ENCODE measurements around the gene SLC38A10.
A peak's percentile ranks its signal among the peaks of the same experiment; 100 is the strongest.

Gene SLC38A10

GRCh38 chr17:81295031-81295675, at the start of gene SLC38A10:
SLC38A10 (minus strand) TSS chr17:81295307; CDS start chr17:81294921, 386 bp downstream.
- DNase-seq, result peak; percentile 83 to 94

DNA sequence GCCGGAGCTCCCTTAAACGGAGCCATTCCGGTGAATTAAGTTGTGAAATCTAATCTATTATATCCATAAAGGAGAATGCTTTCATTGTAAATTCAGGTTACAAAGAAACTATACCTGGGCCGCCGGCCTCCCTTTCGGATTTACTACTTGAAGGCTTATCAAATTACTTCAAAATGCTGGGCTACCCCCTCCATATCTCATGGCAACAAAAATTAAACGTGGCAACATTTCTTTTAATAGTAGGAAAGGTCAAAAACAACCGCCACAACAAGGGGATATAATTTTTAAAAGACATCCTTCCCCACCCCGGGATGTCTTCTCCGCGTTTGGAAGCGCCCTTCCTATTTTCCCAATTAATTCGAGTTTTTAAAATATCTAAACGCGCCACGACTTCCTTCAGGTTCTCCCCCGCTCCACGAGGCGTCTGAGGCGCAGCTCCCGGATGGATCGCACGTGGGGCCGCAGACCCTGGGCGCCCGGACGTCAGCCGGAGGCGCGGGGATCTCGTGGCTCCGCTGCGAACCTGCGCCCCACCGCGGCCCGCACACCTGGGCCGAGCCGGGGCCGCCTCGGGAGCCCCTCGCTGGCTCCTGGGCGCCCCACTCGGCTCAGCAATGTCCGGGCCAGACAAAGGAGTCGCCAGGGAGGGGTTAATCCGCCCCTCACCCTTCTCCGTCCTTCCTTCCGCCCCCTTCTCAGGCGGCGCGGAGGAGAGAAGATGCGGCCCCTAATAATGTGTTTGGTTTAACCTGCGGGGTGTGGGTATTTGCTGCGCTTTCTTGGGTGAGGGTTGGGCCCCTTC, 47.4 kb upstream of the SLC38A10 start:
- no peak for DNase-seq

DNA sequence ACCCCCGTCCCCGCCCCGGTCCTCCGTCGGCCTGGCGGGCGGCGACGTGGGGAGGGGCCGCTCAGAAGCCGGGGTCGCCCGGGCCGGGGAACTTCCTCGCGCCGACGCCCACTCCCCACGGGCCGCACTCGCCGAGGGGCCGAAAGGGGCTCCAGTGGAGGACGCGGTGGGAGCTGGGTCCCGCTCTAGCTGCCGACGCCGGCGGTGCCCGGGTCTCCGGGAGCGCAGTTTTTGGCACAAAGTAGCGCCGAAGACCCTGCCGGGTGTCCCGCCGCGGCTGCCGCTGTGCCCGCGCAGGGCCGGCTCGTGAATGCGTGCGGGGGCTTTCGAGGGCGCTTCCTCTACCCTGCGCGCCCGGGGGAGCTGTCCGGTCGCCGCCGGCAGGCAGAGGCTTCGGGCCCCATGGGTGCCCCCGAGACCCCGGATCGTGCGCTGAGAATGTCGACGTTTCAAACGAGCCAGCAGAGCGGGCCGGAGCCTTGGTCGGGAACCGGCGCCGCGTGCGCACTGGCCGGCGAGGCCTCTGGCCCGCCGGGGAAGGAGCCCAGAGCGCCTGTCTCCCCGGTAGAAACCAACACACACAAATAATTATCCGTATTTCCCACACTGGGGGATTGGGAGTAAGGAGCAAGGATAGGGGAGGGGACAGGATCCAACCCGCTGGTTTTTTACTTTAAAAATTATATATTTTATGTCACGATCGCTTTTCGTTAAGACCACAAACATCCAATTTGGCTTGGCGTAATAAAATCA, 46.6 kb upstream of the SLC38A10 start:
- DNase-seq, result no peak

DNA sequence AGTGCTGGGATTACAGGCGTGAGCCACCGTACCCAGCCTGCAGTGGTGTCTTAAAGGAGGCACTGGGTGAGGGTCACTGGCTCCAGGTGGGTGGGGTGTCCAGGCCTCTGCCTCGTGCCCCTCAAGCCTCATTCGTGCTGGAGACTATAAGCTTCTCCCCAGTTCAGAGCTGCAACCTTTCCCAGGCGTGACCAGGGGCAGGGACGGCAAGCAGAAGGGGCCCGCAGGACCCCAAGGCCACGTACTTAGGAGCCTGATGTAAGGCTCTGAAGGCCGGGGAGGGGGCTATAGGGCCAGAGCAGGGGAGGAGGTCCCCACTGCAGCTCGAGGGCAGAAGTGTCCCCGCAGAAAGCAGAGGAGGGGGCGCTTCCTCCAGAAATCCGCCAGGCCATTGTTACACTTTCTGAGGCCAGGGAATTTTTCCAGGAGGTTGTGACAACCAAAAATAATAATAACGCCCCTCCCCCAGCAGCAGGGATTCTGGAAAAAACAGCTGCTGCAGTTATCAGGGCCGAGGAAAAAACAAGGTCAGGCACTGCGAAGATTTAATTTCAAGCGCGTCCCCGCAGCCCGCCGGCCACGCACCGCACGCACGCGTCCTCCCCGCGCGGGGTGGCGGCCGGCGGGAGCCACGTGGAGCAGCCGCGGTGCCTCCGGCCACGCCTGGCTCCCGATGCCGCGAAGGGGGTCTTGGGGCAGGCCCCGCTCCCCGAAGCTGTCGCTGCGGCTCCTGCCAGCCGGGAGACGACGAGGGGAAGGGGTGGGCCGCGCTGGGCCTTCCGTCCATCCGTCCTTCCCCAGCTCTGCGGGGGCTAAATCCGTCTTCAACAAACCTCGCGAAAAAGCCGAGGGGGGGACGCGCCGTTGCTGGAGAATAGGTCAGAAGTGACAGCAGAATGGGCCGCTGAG, 45.8 kb upstream of the SLC38A10 start:
- no peak for DNase-seq

DNA sequence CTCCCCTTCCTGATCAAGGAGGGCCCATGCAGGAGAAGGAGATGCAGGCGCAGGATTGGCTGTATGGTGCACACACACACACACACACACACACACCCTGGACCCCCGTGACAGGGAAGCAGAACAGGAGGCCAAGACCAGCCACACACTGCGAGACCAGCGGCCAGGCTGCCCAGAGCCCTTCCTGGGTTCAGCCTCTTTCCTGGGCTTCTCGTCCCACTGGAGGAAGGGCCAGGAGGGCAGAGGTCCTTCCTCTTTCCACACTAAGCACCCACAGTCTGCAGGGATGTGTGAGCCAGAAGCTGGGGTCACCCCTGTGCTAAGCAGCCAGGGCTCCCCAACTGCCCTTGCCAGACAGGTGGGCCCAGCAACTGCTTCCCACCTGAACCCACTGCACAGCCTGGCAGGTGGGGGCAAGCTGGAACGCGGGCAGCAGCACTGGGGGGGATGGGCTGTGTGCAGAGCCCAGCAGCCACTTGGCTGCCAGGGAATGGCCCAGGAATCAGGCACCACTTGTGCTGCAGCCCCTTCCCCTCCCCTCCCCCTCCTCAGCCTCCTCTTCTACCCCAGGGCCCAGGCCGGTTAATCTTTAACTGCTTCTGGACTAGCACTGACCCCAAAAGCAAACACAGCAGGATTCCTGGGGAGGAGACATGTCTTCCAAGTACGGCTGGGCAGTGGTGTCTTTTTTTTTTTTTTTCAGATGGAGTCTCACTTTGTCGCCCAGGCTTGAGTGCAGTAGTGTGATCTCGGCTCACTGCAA, 44.6 kb upstream of the SLC38A10 start:
- no peak for DNase-seq

DNA sequence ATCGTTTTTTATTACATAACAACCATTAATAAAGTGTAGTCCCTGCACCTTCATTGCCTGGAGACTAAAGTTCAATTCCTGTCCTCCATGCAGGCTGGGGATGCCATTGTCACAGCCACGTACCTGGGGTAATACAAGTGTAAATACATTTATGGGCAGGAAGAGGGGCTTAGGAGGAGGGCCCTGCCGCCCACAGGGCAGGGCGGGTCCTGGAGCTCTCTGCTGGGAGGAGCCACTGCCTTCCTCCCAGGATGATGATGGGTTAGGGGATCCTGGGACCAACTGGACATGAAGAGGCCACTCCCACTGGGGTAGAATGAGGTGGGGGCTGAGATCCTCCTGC, 44.1 kb upstream of the SLC38A10 start:
- no peak for DNase-seq

GRCh38 chr17:81338274-81339190, 43.4 kb upstream of the SLC38A10 start:
- no peak for DNase-seq

- peak in 1 of 2 experiments; percentile 30 for DNase-seq
Measured at GRCh38 chr17:81337476-81337879, 42.4 kb upstream of the SLC38A10 start.

DNA sequence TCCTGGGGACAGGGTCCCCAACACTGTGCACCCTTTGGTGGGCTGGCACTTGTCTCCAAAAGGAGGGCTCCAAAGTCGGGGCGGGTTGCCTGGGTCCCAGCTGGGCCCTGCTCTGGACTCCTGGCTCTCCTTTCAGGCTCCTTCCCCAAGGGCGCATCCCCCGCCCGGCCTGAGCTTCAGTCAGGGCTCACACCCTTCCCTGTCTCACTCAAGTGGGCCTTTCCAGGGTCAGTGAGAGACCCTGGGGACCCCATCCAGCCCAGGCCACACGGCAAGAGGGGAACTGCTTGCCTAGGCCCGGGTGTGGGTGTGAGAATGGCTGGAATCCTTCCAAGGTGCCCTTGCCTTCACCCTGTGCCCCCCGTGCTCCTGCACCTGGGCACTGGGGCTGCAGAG, 41.8 kb upstream of the SLC38A10 start:
- no peak for DNase-seq

GRCh38 chr17:81336296-81336929, 41.3 kb upstream of the SLC38A10 start:
- DNase-seq, result no peak

DNA sequence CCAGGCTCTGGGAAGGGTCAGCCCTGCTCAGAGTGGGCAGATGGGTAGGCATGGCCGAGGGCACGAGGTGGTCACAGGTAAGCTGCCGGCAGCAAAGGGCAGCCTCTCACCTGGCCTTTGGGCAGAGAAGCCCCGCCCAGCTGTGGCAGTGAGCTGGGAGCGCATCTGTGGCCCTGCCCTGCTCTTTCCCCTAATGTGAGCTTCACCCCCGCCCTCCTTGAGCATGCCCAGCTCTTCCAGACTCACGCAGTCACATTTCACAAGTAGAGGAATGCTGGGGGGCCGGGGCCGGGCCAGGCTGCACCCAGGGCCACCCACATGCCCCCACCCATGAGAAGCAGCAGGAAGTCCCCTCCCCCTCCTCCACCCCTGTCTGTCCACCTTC, 40.7 kb upstream of the SLC38A10 start:
- DNase-seq, result no peak

DNA sequence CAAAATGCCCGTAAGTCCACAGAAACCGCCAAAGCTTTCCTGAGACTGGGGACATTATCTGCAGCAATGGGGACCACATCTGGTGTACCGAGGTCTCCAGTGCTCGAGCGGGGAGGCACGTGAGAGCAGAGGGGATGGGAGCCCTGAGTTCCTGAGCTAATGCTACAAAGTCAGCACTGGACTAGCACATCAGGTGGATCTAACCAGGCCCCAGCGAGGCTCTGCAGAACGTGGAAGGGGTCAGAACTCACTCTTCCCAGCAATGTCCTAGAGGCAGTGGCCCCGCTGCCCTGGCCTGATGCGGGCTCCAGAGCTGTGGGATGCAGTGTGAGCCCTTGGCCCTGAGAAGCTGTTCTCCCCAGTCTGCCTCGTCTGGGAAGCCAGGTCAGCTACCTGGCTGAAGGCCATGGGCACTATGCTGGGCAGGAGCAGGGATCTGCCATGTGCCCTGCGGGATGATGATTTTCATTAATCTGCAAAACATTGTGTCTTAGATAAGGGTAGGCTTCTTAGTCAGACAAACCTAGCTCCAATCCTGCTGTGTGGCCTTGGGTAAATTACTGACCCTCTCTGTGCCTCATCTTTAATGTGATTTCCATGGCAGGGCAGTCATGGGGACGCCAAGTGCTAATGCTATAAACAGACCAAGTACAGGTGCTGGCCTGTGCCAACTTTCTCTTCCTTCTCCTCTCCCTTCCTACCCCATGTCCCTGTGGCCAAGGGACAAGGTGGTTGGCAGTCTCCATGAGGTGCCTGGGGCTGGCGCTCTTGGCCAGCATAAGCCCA, 40.1 kb upstream of the SLC38A10 start:
- DNase-seq, result no peak

GRCh38 chr17:81334391-81334901, 39.3 kb upstream of the SLC38A10 start:
- DNase-seq, result no peak

DNA sequence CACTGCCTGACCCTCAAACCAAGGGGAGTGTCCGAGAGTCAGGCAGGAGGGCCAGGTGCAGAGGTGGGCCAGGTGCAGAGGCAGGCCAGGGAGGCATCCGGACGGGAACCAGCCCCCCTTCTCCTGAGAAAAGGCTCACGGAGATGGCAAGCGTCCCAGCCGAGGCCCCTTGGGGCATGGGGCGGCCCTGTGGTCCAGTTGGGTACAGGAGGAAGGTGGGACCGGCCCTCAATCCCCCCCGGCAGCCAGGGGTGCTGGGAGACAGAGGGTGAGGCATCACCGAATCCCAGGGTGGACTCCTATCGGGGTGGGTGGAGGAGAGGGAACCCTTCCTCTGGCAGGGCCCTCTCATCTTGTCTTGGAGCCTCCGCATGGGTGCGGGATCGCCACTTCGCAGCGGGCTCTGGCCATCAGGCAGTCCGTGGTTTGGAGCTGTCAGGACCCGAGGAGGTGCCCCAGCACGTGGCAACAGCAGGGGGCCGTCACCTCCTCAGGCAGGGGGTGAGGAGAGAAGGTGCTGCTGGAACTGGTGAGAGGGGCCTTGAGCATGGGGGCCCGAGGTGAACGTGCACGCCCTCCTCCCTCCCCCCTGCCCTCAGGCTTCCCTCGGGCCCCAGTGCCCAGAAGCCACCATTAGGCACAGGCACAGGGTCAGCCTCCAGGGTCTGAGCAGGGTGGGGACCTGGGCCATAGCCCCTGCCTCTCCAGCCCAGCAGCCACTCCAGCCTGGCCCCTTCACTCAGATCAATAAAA, 38.7 kb upstream of the SLC38A10 start:
- DNase-seq, result no peak

DNA sequence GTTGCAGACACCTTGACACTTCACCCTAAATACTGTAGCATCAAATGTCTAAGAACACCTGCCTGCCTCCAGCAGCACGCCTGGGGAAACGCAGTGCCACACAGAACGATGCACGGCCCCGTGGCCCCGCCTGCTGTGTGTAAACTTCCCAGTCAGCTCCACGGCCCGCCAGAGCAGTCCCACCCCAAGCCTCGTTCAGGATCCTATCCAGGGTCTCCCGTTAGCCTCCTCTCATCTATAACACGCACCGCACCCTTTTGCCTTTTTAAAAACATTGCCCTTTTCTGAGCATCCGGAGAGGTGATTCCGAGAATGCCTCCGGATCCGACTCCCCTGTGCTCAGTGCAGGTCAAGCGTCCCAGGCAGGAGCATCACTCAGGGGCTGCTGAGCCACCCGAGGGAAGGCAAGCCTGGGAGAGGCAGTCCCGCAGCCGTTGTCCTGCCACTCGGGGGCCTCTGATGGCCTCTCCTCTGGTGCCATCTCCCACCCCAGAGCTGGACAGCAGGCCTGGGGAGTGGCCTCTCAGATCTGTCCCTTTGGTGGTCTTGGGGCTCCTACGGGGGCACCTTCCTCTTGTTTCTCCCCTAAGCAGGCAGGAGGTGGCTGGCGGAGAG, 37.9 kb upstream of the SLC38A10 start:
- peak; percentile 45 to 62 for DNase-seq

DNA sequence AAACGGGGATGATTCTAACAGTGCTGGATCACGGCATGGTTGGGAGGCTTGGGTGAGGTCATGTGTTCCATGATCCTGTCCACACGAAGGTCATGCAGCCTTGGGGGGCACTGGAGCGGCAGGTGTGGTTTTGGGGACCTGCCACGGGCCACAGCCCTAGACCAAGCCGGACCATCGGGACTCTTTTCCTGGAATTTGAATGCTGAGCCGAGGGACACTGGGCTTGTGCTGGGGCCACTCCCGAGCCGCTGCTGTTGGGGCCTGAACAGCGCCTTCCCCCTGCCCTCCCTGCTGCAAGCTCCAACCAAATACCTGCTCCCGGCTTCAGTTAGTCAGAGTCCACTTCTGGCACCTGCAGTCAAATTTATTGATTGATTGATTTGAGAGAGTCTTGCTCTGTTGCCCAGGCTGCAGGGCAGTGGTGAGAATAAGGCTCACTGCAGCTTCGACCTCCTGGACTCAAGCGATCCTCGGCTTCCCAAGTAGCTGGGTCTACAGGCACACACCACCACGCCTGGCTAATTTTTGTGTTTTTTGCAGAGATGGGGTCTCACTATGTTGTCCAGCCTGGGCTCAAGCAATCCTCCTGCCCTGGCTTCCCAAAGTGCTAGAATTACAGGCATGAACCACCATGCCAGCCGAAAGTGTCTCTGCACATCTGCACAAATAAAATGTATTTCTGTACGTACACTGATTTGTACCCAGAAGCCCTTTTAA, 37.2 kb upstream of the SLC38A10 start:
- DNase-seq, result no peak

DNA sequence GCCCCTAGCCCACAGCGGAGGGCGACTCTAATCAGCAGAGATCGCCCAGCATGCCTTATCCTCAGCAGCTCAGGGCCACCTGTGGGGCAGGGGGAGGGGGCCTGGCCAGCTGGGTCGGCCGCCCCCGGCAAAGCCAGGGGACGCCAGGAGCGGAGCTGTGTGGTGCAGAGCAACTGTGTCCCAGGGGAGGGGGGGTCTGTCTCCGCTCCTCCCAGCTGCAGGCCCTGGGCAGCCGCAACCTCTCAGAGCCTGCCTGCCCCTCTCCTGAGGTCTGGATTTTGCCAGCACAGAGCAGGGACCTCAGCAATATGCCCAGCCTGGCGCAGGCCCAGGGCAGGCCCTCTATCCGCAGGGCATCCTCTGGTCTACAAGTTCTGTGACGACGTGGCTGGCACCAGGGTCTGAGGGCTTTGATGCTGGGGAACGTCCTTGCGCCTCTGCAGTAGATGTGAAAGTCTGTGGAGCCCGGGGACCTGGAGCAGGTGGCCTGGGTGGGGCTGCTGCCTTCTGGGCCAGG, 36.5 kb upstream of the SLC38A10 start:
- no peak for DNase-seq
